Cardiac fibroblast (primary cell): ENCODE data around the gene AMPD3.
A peak's percentile ranks its signal among the peaks of the same experiment; 100 is the strongest.

ENCODE experiments used
- DNase-seq, 2 donors: peaks; one replicate each; pipeline versions ENCODE4 v3.0.0 to v3.0.0-alpha.2; 2010; ENCODE audit warnings: low read depth in 2 of 2
- H3K4me3 ChIP-seq, 2 donors: replicated peaks in 1 of 2; 1 replicate in 1 of 2; 2 replicates in 1 of 2; pipeline ENCODE4 v1.5.1; 2011; ENCODE audit warnings: low read depth in 2 of 2, low read length in 2 of 2, mild to moderate bottlenecking in 2 of 2, moderate library complexity in 1 of 2
- TF ChIP-seq, protein P1 (sequence below): IDR thresholded peaks from one replicate; pipeline ENCODE4 v1.5.1; 2011; ENCODE audit warnings: low read depth, mild to moderate bottlenecking, low read length, inconsistent platforms

Gene AMPD3

DNA sequence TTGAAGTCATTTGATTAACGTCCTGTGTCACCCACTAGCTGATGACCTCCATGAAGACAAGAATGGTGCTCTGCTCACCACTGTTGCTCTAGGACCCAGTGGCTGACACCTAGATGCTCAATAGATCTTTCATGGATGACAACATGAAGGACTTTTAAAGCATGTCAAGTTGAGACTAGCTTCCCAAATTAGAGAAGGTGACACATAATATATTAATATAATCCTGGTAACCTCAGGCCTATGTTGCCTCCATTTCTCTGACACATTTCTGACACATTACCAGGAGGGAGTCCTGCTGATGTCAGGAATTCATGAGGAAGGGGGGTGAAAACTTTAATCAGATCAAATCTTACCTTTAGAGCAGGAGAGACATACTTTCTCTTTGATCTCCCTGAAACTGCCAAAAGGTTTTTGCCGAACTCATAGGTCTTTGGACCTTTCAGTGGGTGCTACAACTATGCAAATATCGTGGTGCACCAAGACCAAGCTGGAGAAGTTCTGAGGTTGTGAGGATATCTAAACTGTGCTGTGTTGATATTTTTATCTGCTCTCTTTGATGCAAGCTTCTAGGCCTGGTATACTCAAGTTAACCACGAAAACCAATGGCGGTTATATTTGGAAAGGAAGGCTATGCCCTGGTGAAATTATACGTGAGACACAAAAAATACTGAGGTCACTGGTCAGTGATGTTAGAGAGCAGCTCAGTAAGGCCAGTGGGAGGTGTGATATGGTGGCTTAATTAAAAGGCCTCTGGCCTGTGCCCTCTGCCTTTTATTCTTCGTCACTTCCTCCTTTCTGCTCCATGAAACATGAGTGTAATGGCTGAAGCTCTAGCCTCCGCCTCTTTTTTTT, 13.2 kb upstream of the AMPD3 start:
- DNase-seq: no peak
- no peak overlapping the region for H3K4me3 ChIP-seq

DNA sequence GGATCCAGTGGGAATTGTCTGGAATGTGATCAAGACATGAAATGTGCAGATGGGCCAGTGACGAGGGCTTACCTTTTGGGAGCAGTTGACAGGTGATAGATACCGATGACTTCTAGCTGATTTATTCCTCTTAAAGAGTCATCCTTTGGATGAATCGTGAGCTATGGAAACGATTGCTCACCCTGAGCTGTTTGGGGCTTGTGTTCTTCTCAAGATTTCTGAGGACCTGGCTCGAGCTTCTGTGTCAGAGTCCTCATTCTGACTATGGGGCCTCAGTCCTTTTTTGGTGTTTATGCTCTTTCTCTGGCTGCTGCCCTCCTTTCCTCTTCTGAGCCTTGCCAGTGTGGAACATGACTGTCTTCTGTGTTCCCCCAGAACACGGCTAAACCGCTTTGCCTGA, 11.9 kb upstream of the AMPD3 start:
- no peak for DNase-seq
- TF ChIP-seq, protein P1, sequence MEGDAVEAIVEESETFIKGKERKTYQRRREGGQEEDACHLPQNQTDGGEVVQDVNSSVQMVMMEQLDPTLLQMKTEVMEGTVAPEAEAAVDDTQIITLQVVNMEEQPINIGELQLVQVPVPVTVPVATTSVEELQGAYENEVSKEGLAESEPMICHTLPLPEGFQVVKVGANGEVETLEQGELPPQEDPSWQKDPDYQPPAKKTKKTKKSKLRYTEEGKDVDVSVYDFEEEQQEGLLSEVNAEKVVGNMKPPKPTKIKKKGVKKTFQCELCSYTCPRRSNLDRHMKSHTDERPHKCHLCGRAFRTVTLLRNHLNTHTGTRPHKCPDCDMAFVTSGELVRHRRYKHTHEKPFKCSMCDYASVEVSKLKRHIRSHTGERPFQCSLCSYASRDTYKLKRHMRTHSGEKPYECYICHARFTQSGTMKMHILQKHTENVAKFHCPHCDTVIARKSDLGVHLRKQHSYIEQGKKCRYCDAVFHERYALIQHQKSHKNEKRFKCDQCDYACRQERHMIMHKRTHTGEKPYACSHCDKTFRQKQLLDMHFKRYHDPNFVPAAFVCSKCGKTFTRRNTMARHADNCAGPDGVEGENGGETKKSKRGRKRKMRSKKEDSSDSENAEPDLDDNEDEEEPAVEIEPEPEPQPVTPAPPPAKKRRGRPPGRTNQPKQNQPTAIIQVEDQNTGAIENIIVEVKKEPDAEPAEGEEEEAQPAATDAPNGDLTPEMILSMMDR: no peak
- H3K4me3 ChIP-seq: no peak overlapping the region

More for the DNA sequence above, 13.2 kb upstream of the AMPD3 start:
- TF ChIP-seq, protein P1: no peak

- no peak overlapping the region for H3K4me3 ChIP-seq
- TF ChIP-seq, protein P1: no peak
- no peak for DNase-seq
These were observed 11.3 kb upstream of the AMPD3 start for GRCh38 chr11:10443721-10444235.

DNA sequence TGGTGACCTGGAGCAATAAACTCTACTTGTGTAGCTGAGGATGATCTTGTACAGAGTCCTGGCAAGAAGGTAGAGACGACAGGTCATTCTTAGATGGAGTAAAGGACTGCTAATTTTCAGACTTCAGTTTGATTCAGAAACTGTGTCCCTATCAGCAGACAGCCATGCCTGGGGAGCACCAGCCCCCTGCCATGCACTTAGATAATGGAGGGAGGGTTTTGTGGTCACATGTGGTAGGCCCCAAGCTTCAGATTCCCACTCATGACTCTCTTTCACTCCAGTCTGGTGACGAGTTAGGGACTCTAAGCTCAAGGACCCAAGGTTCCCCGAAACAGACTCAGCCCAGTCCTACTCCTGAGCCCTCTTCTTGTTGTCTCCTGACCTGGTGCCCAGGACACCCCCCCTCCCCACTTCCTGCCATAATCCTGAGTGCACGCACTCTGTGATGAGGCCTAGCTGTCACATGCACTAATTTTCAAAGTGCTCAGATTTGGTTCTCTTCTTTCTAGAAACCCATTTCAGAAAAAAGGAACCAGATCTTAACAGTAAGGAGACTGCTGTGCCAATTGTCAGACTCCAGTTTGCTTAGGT, 10.2 kb upstream of the AMPD3 start:
- TF ChIP-seq, protein P1: no peak
- DNase-seq: no peak
- H3K4me3 ChIP-seq: no peak overlapping the region

- H3K4me3 ChIP-seq: no peak overlapping the region
- TF ChIP-seq, protein P1: no peak
- DNase-seq: no peak
These were observed 7.6 kb upstream of the AMPD3 start for GRCh38 chr11:10447445-10447844.

DNA sequence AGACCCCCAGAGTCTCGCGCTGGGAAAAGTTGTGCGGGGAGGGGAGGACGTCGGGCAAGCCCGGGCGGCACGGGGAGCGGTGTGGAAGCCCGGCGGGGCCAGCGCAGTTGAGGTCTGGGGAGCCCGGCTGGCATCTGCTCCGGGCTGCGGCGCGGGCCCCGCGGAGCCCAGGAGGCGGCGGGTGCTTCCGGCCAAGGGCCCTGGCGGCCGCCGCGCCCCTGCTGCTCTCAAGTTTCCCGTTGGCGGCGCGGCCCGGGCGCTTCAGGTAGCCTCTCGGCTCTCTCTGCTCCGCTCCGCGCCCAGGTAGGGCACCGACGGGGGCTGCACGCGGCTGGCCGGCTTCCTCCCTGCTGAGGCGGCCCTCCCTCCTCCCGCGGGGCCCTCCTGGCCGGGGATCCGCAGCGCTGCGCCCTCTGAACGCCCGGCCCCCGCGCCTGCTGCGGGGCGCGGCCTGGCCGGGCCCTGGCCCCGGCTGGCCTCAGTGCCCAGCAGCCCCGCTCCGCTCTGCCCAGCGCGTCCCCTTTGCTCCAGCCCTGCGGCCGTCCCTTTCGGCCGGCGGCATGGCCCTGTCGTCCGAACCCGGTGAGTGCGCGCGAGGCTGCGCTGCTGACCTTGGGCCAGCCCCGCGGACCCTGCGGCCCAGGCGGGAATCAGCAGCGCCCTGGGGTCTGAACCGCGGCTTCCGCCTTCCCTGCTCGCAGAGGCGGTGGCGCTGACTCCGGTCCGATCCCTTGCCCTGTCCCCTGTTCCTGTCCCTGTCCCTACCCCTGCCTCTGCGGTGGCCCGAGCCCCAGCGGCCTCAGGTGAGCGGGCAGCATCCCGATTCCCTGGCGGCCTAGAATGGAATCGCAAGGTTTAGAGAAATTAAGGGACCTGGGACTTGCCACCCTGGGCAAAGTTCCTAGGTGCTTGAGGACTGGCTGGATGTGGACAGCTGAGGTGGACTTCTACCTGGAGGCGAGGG, 4.3 kb upstream of the AMPD3 start:
- DNase-seq: no peak
- TF ChIP-seq, protein P1: peak; percentile 37
- H3K4me3 ChIP-seq: peak overlapping the region; percentile 11 to 41
